HepG2 (cell line): ENCODE measurements around the gene PIGL. TPM values are rescaled to one million over a fixed set of nuclear protein-coding genes. Genes with fewer than 3 reads are reported as not detected.

Source experiments
- ATF1 ChIP-seq: IDR thresholded peaks from 2 replicates; pipeline ENCODE4 v1.6.1; 2016; ENCODE audit warnings: mild to moderate bottlenecking, control low read depth
- CBFB ChIP-seq: sonication (generic); formaldehyde crosslinking; IDR thresholded peaks from 2 replicates; pipeline ENCODE4 v1.4.0; 2020; ENCODE audit warnings: missing genetic modification reagents
- IKZF1 ChIP-seq: fragments of 450-650 bp; IDR thresholded peaks from 2 replicates; pipeline ENCODE4 v1.7.1; 2016
- NFIB ChIP-seq: sonication (generic); formaldehyde crosslinking; IDR thresholded peaks from 2 replicates; pipeline ENCODE4 v1.9.0; 2021; ENCODE audit warnings: missing genetic modification reagents, mild to moderate bottlenecking, borderline replicate concordance
- NFYB ChIP-seq: sonication (generic); formaldehyde crosslinking; IDR thresholded peaks from 2 replicates; pipeline ENCODE4 v1.4.0; 2020; ENCODE audit warnings: missing genetic modification reagents
- SIX4 ChIP-seq: sonication (generic); formaldehyde crosslinking; IDR thresholded peaks from 2 replicates; pipeline ENCODE4 v1.4.0; 2020; ENCODE audit warnings: missing genetic modification reagents
- SOX13 ChIP-seq, 3 experiments: fragments of 450-650 bp in 1 of 3; sonication (generic) in 1 of 3; formaldehyde crosslinking in 1 of 3; IDR thresholded peaks in 2 of 3; conservative IDR thresholded peaks in 1 of 3; 2 replicates each; pipeline versions ENCODE4 v1.5.0 to v1.6.1; 2016 to 2020; ENCODE audit warnings: antibody characterized with exemption in 1 of 3, mild to moderate bottlenecking in 1 of 3, missing compliant biosample characterization in 1 of 3, missing genetic modification reagents in 1 of 3, moderate library complexity in 1 of 3
- ZNF234 ChIP-seq: sonication (generic); formaldehyde crosslinking; conservative IDR thresholded peaks from 2 replicates; pipeline ENCODE4 v1.5.1; 2020; ENCODE audit warnings: mild to moderate bottlenecking, missing genetic modification reagents
- ZNF329 ChIP-seq: sonication (generic); formaldehyde crosslinking; IDR thresholded peaks from 2 replicates; pipeline ENCODE4 v1.9.0; 2021; ENCODE audit warnings: low read depth, mild to moderate bottlenecking, missing genetic modification reagents
- ZNF510 ChIP-seq: sonication (generic); formaldehyde crosslinking; IDR thresholded peaks from 2 replicates; pipeline ENCODE4 v1.4.0; 2020; ENCODE audit warnings: low read depth, mild to moderate bottlenecking, missing genetic modification reagents
- ZNF746 ChIP-seq: sonication (generic); formaldehyde crosslinking; IDR thresholded peaks from 2 replicates; pipeline ENCODE4 v1.8.0; 2022; ENCODE audit warnings: mild to moderate bottlenecking, missing genetic modification reagents
- ZSCAN21 ChIP-seq: sonication (generic); formaldehyde crosslinking; IDR thresholded peaks from 2 replicates; pipeline ENCODE4 v1.8.0; 2022; ENCODE audit warnings: mild to moderate bottlenecking, missing genetic modification reagents, moderate library complexity, borderline replicate concordance
- polyA plus RNA-seq, 8 experiments: library from polyadenylated mRNA; depleted of rRNA in 3 of 8; stranded (reverse) in 7 of 8; unstranded in 1 of 8; fragments of >200 nt; fragmentation: Illumina TruSeq in 4 of 8; extraction: Trizol in 4 of 8; gene quantifications; 2 replicates each; pipeline versions ENCODE4 v1.2.1 to v1.2.3, GENCODE V29; 2011 to 2016; ENCODE audit warnings: low read depth in 4 of 8, missing spikeins in 1 of 8, mixed read lengths in 1 of 8; ENCODE audit not compliant: insufficient read depth in 1 of 8
- total RNA-seq, 5 experiments: library from RNA; depleted of rRNA; stranded (reverse); fragments of >200 nt; fragmentation: Illumina TruSeq; extraction: Trizol; gene quantifications; 2 replicates each; pipeline ENCODE4 v1.2.3, GENCODE V29; 2016; ENCODE audit warnings: low read depth in 1 of 5
- TF ChIP-seq, protein P1 (sequence below): sonication (generic); formaldehyde crosslinking; IDR thresholded peaks from 2 replicates; pipeline ENCODE4 v1.9.0; 2021; ENCODE audit warnings: missing genetic modification reagents, borderline replicate concordance
- TF ChIP-seq, protein P2 (sequence below): sonication (generic); formaldehyde crosslinking; IDR thresholded peaks from 2 replicates; pipeline ENCODE4 v1.4.0; 2020; ENCODE audit warnings: missing genetic modification reagents
- TF ChIP-seq, protein P3 (sequence below): sonication (generic); formaldehyde crosslinking; IDR thresholded peaks from 2 replicates; pipeline ENCODE4 v1.5.0; 2020; ENCODE audit warnings: mild to moderate bottlenecking, missing genetic modification reagents
- TF ChIP-seq, protein P4 (sequence below): sonication (generic); formaldehyde crosslinking; IDR thresholded peaks from 2 replicates; pipeline ENCODE4 v1.4.0; 2020; ENCODE audit warnings: mild to moderate bottlenecking, missing genetic modification reagents
- TF ChIP-seq, protein P5 (sequence below): sonication (generic); formaldehyde crosslinking; IDR thresholded peaks from 2 replicates; pipeline ENCODE4 v1.8.0; 2022; ENCODE audit warnings: missing genetic modification reagents, mild to moderate bottlenecking, moderate library complexity, borderline replicate concordance
- TF ChIP-seq, protein P6 (sequence below), 2 experiments: fragments of 450-650 bp in 1 of 2; sonication (generic) in 1 of 2; formaldehyde crosslinking; IDR thresholded peaks; 2 replicates each; pipeline versions ENCODE4 v1.5.0 to v1.8.0; 2020 to 2022; ENCODE audit warnings: mild to moderate bottlenecking in 1 of 2, missing genetic modification reagents in 1 of 2

Gene PIGL
- total and polyA plus RNA-seq, 2 of the 13 experiments (the other 11 are each of a cell fraction or from before 2014, with no cell fraction given): 28.5 to 63.8 TPM

DNA sequence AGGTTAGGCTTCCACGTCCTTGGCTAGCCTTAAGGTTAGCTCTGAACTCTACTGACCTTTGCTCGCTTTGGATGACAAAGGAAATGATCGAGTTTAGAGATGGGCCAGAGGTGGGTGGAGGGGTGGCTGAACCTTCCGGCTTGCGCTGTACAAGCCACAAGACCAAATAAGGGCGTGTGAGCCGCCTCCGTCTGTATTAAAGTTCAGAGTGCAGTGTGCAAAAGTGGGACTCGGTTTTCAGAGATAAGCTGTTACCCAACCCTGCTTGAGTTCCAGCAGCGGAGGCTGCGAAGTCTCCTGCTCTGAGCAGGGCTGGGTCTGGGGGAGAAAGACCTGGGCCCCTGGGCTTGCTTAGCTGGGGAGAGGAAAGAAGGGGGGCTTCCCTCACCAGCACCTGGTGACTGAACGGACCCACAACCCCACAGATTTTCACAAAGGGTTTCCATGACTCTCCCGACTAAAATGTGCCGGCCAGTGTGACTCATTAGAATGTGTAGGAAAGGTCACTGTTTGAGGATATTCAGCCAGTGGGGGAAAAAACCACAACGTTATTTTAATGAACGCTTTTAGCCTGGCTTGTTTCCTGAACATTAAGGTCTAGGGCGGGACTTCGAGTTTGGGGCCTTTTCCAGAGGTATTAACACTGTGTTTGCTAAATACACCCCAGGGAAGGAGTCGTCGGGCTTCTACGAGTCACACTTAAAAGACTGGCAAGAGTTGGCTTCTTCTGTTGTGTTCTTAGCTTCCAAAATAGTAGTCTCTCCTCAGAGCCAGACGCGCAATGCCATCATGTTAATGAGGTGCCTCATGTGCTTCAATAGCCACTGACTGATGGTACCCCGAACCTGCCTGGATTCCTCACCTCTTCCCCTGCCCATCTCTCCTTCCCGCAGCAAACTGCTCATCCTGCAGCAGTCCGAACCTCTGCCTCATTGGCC is 69.3 kb downstream of the PIGL start (continued):
- TF ChIP-seq, protein P1, sequence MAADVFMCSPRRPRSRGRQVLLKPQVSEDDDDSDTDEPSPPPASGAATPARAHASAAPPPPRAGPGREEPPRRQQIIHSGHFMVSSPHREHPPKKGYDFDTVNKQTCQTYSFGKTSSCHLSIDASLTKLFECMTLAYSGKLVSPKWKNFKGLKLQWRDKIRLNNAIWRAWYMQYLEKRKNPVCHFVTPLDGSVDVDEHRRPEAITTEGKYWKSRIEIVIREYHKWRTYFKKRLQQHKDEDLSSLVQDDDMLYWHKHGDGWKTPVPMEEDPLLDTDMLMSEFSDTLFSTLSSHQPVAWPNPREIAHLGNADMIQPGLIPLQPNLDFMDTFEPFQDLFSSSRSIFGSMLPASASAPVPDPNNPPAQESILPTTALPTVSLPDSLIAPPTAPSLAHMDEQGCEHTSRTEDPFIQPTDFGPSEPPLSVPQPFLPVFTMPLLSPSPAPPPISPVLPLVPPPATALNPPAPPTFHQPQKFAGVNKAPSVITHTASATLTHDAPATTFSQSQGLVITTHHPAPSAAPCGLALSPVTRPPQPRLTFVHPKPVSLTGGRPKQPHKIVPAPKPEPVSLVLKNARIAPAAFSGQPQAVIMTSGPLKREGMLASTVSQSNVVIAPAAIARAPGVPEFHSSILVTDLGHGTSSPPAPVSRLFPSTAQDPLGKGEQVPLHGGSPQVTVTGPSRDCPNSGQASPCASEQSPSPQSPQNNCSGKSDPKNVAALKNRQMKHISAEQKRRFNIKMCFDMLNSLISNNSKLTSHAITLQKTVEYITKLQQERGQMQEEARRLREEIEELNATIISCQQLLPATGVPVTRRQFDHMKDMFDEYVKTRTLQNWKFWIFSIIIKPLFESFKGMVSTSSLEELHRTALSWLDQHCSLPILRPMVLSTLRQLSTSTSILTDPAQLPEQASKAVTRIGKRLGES (CRISPR knock-in tag): no peak
- TF ChIP-seq CBFB (CRISPR knock-in tag) (peak; percentile 55; the same call in 1 of the 2 replicates), ZNF510 (peak; percentile 96; the same call in 1 of the 2 replicates), ZNF746 (CRISPR knock-in tag) (peak; percentile 92; the same call in 1 of the 2 replicates), ZSCAN21 (peak; percentile 76), SOX13 (IDR thresholded peaks at IDR 0.05) (peak; percentile 70), SOX13 (CRISPR knock-in tag; conservative IDR thresholded peaks at IDR 0.05 in 1 of 2, IDR thresholded peaks at IDR 0.05 in 1 of 2) (peak; percentile 79 to 94; a peak in 3 of 4 replicates), ZNF329 (peak; percentile 83; the same call in 1 of the 2 replicates), NFIB (CRISPR knock-in tag) (no peak), IKZF1 (no peak), ATF1 (CRISPR knock-in tag) (peak; percentile 60; the same call in 1 of the 2 replicates), ZNF234 (CRISPR knock-in tag) (0 out of 2 replicates have a peak, but pooled peaks have one; percentile 38), SIX4 (peak; percentile 81; the same call in 1 of the 2 replicates), NFYB (CRISPR knock-in tag) (no peak)
- TF ChIP-seq, protein P2, sequence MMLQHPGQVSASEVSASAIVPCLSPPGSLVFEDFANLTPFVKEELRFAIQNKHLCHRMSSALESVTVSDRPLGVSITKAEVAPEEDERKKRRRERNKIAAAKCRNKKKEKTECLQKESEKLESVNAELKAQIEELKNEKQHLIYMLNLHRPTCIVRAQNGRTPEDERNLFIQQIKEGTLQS (CRISPR knock-in tag): peak; percentile 39; the same call in 1 of the 2 replicates
- TF ChIP-seq, protein P3, sequence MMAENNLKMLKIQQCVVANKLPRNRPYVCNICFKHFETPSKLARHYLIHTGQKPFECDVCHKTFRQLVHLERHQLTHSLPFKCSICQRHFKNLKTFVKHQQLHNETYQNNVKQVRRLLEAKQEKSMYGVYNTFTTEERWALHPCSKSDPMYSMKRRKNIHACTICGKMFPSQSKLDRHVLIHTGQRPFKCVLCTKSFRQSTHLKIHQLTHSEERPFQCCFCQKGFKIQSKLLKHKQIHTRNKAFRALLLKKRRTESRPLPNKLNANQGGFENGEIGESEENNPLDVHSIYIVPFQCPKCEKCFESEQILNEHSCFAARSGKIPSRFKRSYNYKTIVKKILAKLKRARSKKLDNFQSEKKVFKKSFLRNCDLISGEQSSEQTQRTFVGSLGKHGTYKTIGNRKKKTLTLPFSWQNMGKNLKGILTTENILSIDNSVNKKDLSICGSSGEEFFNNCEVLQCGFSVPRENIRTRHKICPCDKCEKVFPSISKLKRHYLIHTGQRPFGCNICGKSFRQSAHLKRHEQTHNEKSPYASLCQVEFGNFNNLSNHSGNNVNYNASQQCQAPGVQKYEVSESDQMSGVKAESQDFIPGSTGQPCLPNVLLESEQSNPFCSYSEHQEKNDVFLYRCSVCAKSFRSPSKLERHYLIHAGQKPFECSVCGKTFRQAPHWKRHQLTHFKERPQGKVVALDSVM (CRISPR knock-in tag): peak; percentile 68
- TF ChIP-seq, protein P4, sequence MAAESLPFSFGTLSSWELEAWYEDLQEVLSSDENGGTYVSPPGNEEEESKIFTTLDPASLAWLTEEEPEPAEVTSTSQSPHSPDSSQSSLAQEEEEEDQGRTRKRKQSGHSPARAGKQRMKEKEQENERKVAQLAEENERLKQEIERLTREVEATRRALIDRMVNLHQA: no peak
- TF ChIP-seq, protein P5, sequence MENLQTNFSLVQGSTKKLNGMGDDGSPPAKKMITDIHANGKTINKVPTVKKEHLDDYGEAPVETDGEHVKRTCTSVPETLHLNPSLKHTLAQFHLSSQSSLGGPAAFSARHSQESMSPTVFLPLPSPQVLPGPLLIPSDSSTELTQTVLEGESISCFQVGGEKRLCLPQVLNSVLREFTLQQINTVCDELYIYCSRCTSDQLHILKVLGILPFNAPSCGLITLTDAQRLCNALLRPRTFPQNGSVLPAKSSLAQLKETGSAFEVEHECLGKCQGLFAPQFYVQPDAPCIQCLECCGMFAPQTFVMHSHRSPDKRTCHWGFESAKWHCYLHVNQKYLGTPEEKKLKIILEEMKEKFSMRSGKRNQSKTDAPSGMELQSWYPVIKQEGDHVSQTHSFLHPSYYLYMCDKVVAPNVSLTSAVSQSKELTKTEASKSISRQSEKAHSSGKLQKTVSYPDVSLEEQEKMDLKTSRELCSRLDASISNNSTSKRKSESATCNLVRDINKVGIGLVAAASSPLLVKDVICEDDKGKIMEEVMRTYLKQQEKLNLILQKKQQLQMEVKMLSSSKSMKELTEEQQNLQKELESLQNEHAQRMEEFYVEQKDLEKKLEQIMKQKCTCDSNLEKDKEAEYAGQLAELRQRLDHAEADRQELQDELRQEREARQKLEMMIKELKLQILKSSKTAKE (CRISPR knock-in tag): peak; percentile 93
- TF ChIP-seq, protein P6, sequence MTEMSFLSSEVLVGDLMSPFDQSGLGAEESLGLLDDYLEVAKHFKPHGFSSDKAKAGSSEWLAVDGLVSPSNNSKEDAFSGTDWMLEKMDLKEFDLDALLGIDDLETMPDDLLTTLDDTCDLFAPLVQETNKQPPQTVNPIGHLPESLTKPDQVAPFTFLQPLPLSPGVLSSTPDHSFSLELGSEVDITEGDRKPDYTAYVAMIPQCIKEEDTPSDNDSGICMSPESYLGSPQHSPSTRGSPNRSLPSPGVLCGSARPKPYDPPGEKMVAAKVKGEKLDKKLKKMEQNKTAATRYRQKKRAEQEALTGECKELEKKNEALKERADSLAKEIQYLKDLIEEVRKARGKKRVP (CRISPR knock-in tag; IDR thresholded peaks at IDR 0.05): peak in 1 of 2 experiments; percentile 84; a peak in 2 of 4 replicates
